Osteocyte (in vitro differentiated cells): ENCODE results near the gene MTERF1. TPM values are rescaled to one million over a fixed set of nuclear protein-coding genes. Genes with fewer than 3 reads are reported as not detected.
A peak's percentile ranks its signal among the peaks of the same experiment; 100 is the strongest.

Experiments
- DNase-seq: peaks from one replicate; pipeline ENCODE4 v3.0.0; 2021; ENCODE audit warnings: mixed read lengths; ENCODE audit not compliant: unreplicated experiment; ENCODE audit errors: extremely low spot score
- H3K27ac Mint-ChIP-seq: one replicate; pipeline ENCODE4 v1.8.0; 2021; ENCODE audit warnings: mild to moderate bottlenecking, mixed read lengths; ENCODE audit not compliant: unreplicated experiment
- H3K27me3 Mint-ChIP-seq: one replicate; pipeline ENCODE4 v1.8.0; 2021; ENCODE audit warnings: mixed read lengths; ENCODE audit not compliant: unreplicated experiment
- H3K36me3 Mint-ChIP-seq: one replicate; pipeline ENCODE4 v1.8.0; 2021; ENCODE audit warnings: mixed read lengths; ENCODE audit not compliant: unreplicated experiment
- H3K4me1 Mint-ChIP-seq: one replicate; pipeline ENCODE4 v1.8.0; 2021; ENCODE audit warnings: mixed read lengths; ENCODE audit not compliant: unreplicated experiment
- H3K4me3 Mint-ChIP-seq: one replicate; pipeline ENCODE4 v1.8.0; 2021; ENCODE audit warnings: mild to moderate bottlenecking, moderate library complexity, mixed read lengths; ENCODE audit not compliant: unreplicated experiment
- H3K9me3 Mint-ChIP-seq: one replicate; pipeline ENCODE4 v1.8.0; 2021; ENCODE audit warnings: mixed read lengths; ENCODE audit not compliant: unreplicated experiment
- total RNA-seq: library from RNA; stranded (reverse); gene quantifications from 2 replicates; pipeline ENCODE4 v1.2.1, GENCODE V29; 2021
- TF ChIP-seq, protein P1 (sequence below): fragments of 200-600 bp; sonication (generic); IDR thresholded peaks from 2 replicates; pipeline ENCODE4 v1.5.0; 2021; ENCODE audit warnings: antibody characterized with exemption, mild to moderate bottlenecking, moderate library complexity

The MTERF1 gene
- total RNA-seq, 1 donor from 2014 or later: 10.2 TPM

DNA sequence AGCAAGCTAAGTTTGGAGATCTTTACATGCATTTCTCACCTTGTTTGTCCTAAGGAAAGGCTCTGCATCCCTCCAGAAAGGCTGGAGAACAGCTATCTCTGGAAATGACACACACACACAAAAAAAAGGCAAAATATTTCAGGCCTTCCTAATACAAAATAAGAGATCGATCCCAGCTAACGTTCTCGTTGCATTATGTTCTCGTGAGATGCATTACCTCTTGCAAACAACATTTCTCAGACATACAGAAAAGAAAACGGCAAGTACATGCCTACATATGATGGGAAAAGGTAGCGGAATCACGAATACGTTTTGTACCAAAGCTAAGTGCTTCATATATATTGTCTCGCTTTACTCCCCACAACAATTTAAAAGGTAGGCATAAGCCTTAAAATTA, 488 bp downstream of the MTERF1 start:
- H3K27ac Mint-ChIP-seq: peak overlapping the region; percentile 94
- peaks cover 20% of the 10 kb centered on the region for H3K4me1 Mint-ChIP-seq
- H3K27me3 Mint-ChIP-seq: peaks cover 7% of the 10 kb centered on the region
- H3K4me3 Mint-ChIP-seq: peak overlapping the region; percentile 100
- H3K9me3 Mint-ChIP-seq: no peaks in the 10 kb centered on the region
- no peak for DNase-seq
- H3K36me3 Mint-ChIP-seq: peaks cover 15% of the 10 kb centered on the region
- TF ChIP-seq, protein P1, sequence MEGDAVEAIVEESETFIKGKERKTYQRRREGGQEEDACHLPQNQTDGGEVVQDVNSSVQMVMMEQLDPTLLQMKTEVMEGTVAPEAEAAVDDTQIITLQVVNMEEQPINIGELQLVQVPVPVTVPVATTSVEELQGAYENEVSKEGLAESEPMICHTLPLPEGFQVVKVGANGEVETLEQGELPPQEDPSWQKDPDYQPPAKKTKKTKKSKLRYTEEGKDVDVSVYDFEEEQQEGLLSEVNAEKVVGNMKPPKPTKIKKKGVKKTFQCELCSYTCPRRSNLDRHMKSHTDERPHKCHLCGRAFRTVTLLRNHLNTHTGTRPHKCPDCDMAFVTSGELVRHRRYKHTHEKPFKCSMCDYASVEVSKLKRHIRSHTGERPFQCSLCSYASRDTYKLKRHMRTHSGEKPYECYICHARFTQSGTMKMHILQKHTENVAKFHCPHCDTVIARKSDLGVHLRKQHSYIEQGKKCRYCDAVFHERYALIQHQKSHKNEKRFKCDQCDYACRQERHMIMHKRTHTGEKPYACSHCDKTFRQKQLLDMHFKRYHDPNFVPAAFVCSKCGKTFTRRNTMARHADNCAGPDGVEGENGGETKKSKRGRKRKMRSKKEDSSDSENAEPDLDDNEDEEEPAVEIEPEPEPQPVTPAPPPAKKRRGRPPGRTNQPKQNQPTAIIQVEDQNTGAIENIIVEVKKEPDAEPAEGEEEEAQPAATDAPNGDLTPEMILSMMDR: no peak

DNA sequence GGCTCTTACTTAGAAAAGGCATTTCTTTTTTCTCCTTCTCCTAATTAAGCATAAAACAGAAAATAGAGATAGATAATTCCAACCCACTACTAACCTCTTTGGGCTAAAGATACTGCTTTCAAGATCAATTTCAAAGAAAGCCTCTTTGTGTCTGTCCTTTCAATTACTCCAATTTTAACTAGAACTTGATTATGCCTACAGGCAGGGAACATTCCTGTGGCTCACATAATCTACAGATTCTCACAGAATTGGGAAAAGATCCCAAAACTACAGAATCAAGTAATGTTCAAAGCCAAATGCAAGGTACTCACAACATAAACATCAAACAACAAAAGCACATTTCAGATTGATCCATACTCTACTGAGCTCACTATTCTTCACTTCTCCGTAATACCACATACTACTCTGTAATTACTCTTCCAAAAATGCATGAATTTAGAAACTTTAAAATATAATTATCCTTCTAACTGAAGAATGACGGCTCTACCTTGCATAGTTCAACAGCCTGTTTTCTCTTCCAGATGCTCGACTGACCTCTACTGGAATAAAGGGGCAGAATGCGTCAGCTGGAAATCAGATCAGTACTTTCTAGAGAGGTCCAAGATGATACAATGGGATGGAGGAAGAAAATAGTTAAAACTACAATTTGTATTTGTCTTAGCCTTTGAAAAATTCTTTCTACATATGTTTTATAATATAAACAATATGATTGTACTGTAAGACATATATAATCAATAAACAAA, 3.9 kb downstream of the MTERF1 start:
- H3K9me3 Mint-ChIP-seq: no peaks in the 10 kb centered on the region

GRCh38 chr7:91875851-91876250, 4.7 kb downstream of the MTERF1 start:
- peaks cover 29% of the 10 kb centered on the region for H3K36me3 Mint-ChIP-seq
- H3K9me3 Mint-ChIP-seq: no peaks in the 10 kb centered on the region
- H3K27ac Mint-ChIP-seq: no peak overlapping the region
- no peak overlapping the region for H3K4me3 Mint-ChIP-seq
- H3K27me3 Mint-ChIP-seq: no peaks in the 10 kb centered on the region
- H3K4me1 Mint-ChIP-seq: peaks cover 20% of the 10 kb centered on the region
- no peak for DNase-seq
- TF ChIP-seq, protein P1: no peak

More for the DNA sequence above, 3.9 kb downstream of the MTERF1 start:
- Mint-ChIP-seq H3K27me3 (no peaks in the 10 kb centered on the region), H3K4me3 (no peak overlapping the region), H3K4me1 (peaks cover 20% of the 10 kb centered on the region), H3K36me3 (peaks cover 29% of the 10 kb centered on the region), H3K27ac (no peak overlapping the region)
- DNase-seq: no peak
- TF ChIP-seq, protein P1: peak; percentile 43

DNA sequence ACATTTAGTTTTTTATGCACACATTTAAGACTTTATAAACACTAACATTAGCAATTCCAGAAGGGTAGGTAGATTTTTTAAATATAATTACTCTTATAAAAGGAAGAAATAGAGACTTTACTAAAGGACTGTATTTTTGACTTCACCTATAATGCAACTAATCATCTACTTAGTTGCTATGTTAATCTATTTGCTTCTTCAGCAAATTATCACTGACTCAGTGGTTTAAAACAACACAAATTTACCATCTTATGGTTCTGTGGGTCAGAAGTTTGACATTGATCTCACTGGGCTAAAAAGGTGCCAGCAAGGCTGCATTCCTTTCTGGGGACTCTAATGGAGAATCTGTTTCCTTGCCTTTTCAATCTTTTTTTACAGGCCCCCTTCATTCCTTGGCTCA, 7.6 kb downstream of the MTERF1 start:
- Mint-ChIP-seq H3K4me3 (no peak overlapping the region), H3K9me3 (no peaks in the 10 kb centered on the region), H3K27me3 (no peaks in the 10 kb centered on the region), H3K27ac (no peak overlapping the region), H3K4me1 (peaks cover 2% of the 10 kb centered on the region), H3K36me3 (peaks cover 28% of the 10 kb centered on the region)
- DNase-seq: no peak
- TF ChIP-seq, protein P1: no peak

DNA sequence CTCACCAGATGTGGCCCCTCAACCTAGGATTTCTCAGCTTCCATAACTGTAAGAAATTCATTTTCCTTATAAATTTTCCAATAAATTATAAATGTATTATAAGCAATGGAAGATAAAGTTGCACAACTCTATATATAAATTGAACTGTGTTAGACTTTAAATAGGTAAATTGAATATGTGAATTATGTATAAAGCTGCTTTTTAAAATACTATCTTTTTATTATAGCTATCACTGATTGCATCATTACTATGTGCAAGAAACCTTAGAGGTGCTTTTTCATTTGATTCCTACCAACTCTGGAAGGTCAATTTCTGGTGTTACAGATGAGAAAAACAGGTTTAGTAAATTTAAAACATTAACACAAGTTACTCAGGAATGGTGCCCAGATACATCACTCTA, 8.4 kb downstream of the MTERF1 start:
- Mint-ChIP-seq H3K36me3 (peaks cover 21% of the 10 kb centered on the region), H3K9me3 (no peaks in the 10 kb centered on the region), H3K4me1 (no peaks in the 10 kb centered on the region), H3K4me3 (no peak overlapping the region), H3K27me3 (no peaks in the 10 kb centered on the region), H3K27ac (no peak overlapping the region)
- TF ChIP-seq, protein P1: no peak
- DNase-seq: no peak
